Type B pancreatic cell (in vitro differentiated cells): ENCODE data around the gene PHOSPHO1. TPM values are rescaled to one million over a fixed set of nuclear protein-coding genes. Genes with fewer than 3 reads are reported as not detected.

Experiments
- DNase-seq: peaks from one replicate; pipeline ENCODE4 v3.0.0; 2021; ENCODE audit warnings: mixed read lengths; ENCODE audit not compliant: unreplicated experiment; ENCODE audit errors: extremely low spot score
- H3K27ac Mint-ChIP-seq: 2 replicates; pipeline ENCODE4 v1.8.0; 2021; ENCODE audit warnings: mild to moderate bottlenecking, mixed read lengths
- H3K27me3 Mint-ChIP-seq: 2 replicates; pipeline ENCODE4 v1.8.0; 2021; ENCODE audit warnings: mixed read lengths
- H3K36me3 Mint-ChIP-seq: 2 replicates; pipeline ENCODE4 v1.8.0; 2021; ENCODE audit warnings: mixed read lengths
- H3K4me1 Mint-ChIP-seq: one replicate; pipeline ENCODE4 v1.8.0; 2021; ENCODE audit warnings: mixed read lengths; ENCODE audit not compliant: unreplicated experiment
- H3K4me3 Mint-ChIP-seq: 2 replicates; pipeline ENCODE4 v1.8.0; 2021; ENCODE audit warnings: mild to moderate bottlenecking, mixed read lengths
- H3K9me3 Mint-ChIP-seq: 2 replicates; pipeline ENCODE4 v1.8.0; 2021; ENCODE audit warnings: mixed read lengths
- CTCF ChIP-seq: fragments of 200-600 bp; sonication (generic); conservative IDR thresholded peaks from 2 replicates; pipeline ENCODE4 v1.5.0; 2021; ENCODE audit warnings: antibody characterized with exemption, mild to moderate bottlenecking
- total RNA-seq: library from RNA; stranded (reverse); gene quantifications from 2 replicates; pipeline ENCODE4 v1.2.1, GENCODE V29; 2021; ENCODE audit warnings: low replicate concordance

The PHOSPHO1 gene
- total RNA-seq, 1 donor from 2014 or later: not detected

GRCh38 chr17:49227436-49228261 lies 2.9 kb downstream of the PHOSPHO1 start:
- no peak overlapping the region for H3K27ac Mint-ChIP-seq
- DNase-seq: peak; percentile 80
- peaks cover 16% of the 10 kb centered on the region for H3K4me1 Mint-ChIP-seq
- TF ChIP-seq CTCF: peak; percentile 88
- no peaks in the 10 kb centered on the region for H3K36me3 Mint-ChIP-seq
- H3K27me3 Mint-ChIP-seq: peaks cover 81% of the 10 kb centered on the region
- peak overlapping the region; percentile 70 for H3K4me3 Mint-ChIP-seq
- H3K9me3 Mint-ChIP-seq: no peaks in the 10 kb centered on the region

GRCh38 chr17:49226771-49227435 lies 3.7 kb downstream of the PHOSPHO1 start:
- no peak for DNase-seq
- Mint-ChIP-seq H3K4me3 (no peak overlapping the region), H3K27ac (no peak overlapping the region), H3K9me3 (no peaks in the 10 kb centered on the region), H3K27me3 (peaks cover 87% of the 10 kb centered on the region), H3K4me1 (peaks cover 16% of the 10 kb centered on the region), H3K36me3 (no peaks in the 10 kb centered on the region)
- no peak for TF ChIP-seq CTCF

DNA sequence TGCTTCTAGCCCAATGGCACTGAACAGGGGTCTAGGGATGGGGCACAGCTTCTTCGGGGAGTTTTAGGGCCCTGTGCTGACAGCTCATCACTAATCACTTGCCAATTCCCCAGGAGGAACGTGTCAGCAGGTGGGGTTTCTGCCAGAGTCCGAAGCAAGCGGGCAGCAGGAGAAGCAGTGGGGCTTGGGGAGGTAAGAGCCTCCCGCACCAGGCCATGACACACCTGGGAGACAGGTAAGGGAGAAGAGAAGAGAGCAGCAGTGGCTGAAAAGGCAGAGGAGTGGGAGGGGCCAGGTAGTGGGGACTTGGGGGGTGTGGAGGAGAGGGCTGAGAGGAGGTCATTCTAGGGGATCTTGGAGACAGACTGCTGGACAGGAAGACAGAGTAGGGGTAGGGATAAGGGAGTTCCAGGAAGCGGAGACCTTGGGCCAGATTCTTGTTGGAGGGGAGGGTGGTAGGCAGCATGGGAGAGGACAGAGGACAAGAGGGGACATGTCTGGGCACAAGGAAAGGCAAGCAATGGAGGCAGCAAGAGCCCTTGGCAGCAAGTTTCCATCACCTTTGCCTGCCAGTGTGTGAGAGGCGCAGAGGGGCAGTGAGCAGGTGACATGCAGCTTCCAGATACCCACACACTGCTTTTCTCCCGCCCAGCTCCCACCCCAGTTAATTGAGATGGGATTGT lies 4.9 kb downstream of the PHOSPHO1 start:
- Mint-ChIP-seq H3K4me1 (peaks cover 12% of the 10 kb centered on the region), H3K4me3 (no peak overlapping the region), H3K27me3 (peaks cover 83% of the 10 kb centered on the region), H3K27ac (no peak overlapping the region), H3K9me3 (no peaks in the 10 kb centered on the region), H3K36me3 (no peaks in the 10 kb centered on the region)
- no peak for DNase-seq
- TF ChIP-seq CTCF: no peak

DNA sequence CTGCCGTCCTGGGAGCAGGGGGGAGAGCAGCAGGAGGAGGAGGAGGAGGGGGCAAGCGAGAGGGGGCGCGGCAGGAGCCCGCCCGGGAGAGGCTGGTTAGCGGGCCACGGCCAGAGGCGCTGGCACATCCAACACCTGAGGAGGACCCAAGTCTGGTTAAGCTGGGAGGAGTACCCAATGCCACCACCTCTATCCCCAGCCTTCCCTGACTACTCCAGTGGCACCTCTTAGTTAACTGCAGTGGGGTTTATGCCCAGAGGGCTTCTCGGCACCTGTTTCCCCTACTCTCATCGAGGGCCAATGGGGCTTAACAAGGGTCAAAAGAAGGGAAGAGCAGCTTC lies 5.6 kb downstream of the PHOSPHO1 start:
- TF ChIP-seq CTCF: no peak
- no peak overlapping the region for H3K27ac Mint-ChIP-seq

GRCh38 chr17:49224198-49224996 lies 6.2 kb downstream of the PHOSPHO1 start:
- H3K27ac Mint-ChIP-seq: no peak overlapping the region

More for the DNA sequence above, 5.6 kb downstream of the PHOSPHO1 start:
- Mint-ChIP-seq H3K4me1 (peaks cover 12% of the 10 kb centered on the region), H3K9me3 (no peaks in the 10 kb centered on the region), H3K36me3 (no peaks in the 10 kb centered on the region), H3K4me3 (peak overlapping the region; percentile 45), H3K27me3 (peaks cover 83% of the 10 kb centered on the region)
- DNase-seq: no peak

More at GRCh38 chr17:49224198-49224996, 6.2 kb downstream of the PHOSPHO1 start:
- H3K4me3 Mint-ChIP-seq: peak overlapping the region; percentile 45
- DNase-seq: no peak
- no peak for TF ChIP-seq CTCF
- peaks cover 78% of the 10 kb centered on the region for H3K27me3 Mint-ChIP-seq
- H3K36me3 Mint-ChIP-seq: no peaks in the 10 kb centered on the region
- H3K4me1 Mint-ChIP-seq: peaks cover 12% of the 10 kb centered on the region
- no peaks in the 10 kb centered on the region for H3K9me3 Mint-ChIP-seq
